Endothelial cell (in vitro differentiated cells): ENCODE measurements around the gene GORASP2. TPM values are rescaled to one million over a fixed set of nuclear protein-coding genes. Genes with fewer than 3 reads are reported as not detected.

ENCODE experiments used
- DNase-seq: peaks from one replicate; pipeline ENCODE4 v3.0.0; 2021; ENCODE audit warnings: low spot score
- H3K27ac Mint-ChIP-seq: one replicate; pipeline ENCODE4 v1.8.0; 2021; ENCODE audit warnings: mixed read lengths, inconsistent platforms; ENCODE audit not compliant: unreplicated experiment
- H3K27me3 Mint-ChIP-seq: one replicate; pipeline ENCODE4 v1.8.0; 2021; ENCODE audit warnings: mild to moderate bottlenecking, moderate library complexity, mixed read lengths, inconsistent platforms; ENCODE audit not compliant: unreplicated experiment
- H3K36me3 Mint-ChIP-seq: one replicate; pipeline ENCODE4 v1.8.0; 2021; ENCODE audit warnings: mild to moderate bottlenecking, low read depth, mixed read lengths, inconsistent platforms; ENCODE audit not compliant: unreplicated experiment
- H3K4me1 Mint-ChIP-seq: one replicate; pipeline ENCODE4 v1.8.0; 2021; ENCODE audit warnings: mild to moderate bottlenecking, mixed read lengths, inconsistent platforms; ENCODE audit not compliant: unreplicated experiment
- H3K4me3 Mint-ChIP-seq: one replicate; pipeline ENCODE4 v1.8.0; 2021; ENCODE audit warnings: mild to moderate bottlenecking, mixed read lengths, inconsistent platforms; ENCODE audit not compliant: unreplicated experiment
- H3K9me3 Mint-ChIP-seq: one replicate; pipeline ENCODE4 v1.8.0; 2021; ENCODE audit warnings: mixed read lengths, inconsistent platforms; ENCODE audit not compliant: unreplicated experiment
- CTCF ChIP-seq: fragments of 200-600 bp; sonication (generic); IDR thresholded peaks from one replicate; pipeline ENCODE4 v1.5.0; 2021; ENCODE audit warnings: antibody characterized with exemption; ENCODE audit not compliant: unreplicated experiment
- total RNA-seq: library from RNA; stranded (reverse); fragmentation: NEBNext Ultra II Directional; extraction: Animal tissue kit (Norgen Biotek cat#: 25700); gene quantifications from one replicate; pipeline ENCODE4 v1.2.1, GENCODE V29; 2021; ENCODE audit not compliant: unreplicated experiment

GORASP2 gene
- total RNA-seq, 1 donor from 2014 or later: 71.9 TPM

- no peak for TF ChIP-seq CTCF
- no peak for DNase-seq
- peaks cover 4% of the 10 kb centered on the region for H3K4me1 Mint-ChIP-seq
- peaks cover 2% of the 10 kb centered on the region for H3K27me3 Mint-ChIP-seq
- peaks cover 35% of the 10 kb centered on the region for H3K36me3 Mint-ChIP-seq
- no peak overlapping the region for H3K4me3 Mint-ChIP-seq
- no peak overlapping the region for H3K27ac Mint-ChIP-seq
- H3K9me3 Mint-ChIP-seq: peaks cover 2% of the 10 kb centered on the region
Measured at GRCh38 chr2:170922634-170923494, 6.2 kb upstream of the GORASP2 start.

- DNase-seq: no peak
- H3K4me3 Mint-ChIP-seq: no peak overlapping the region
- no peak for TF ChIP-seq CTCF
- peaks cover 2% of the 10 kb centered on the region for H3K27me3 Mint-ChIP-seq
- peaks cover 10% of the 10 kb centered on the region for H3K4me1 Mint-ChIP-seq
- no peak overlapping the region for H3K27ac Mint-ChIP-seq
- H3K9me3 Mint-ChIP-seq: no peaks in the 10 kb centered on the region
- H3K36me3 Mint-ChIP-seq: peaks cover 37% of the 10 kb centered on the region
Measured at GRCh38 chr2:170923799-170924198, 5.3 kb upstream of the GORASP2 start.

GRCh38 chr2:170924969-170925368, 4.1 kb upstream of the GORASP2 start:
- Mint-ChIP-seq H3K27ac (no peak overlapping the region), H3K27me3 (peaks cover 2% of the 10 kb centered on the region), H3K4me1 (peaks cover 14% of the 10 kb centered on the region), H3K36me3 (peaks cover 40% of the 10 kb centered on the region), H3K4me3 (no peak overlapping the region), H3K9me3 (no peaks in the 10 kb centered on the region)
- TF ChIP-seq CTCF: no peak
- DNase-seq: no peak

GRCh38 chr2:170925923-170926322, 3.1 kb upstream of the GORASP2 start:
- Mint-ChIP-seq H3K36me3 (peaks cover 42% of the 10 kb centered on the region), H3K27ac (no peak overlapping the region), H3K9me3 (no peaks in the 10 kb centered on the region), H3K27me3 (peaks cover 2% of the 10 kb centered on the region), H3K4me1 (peaks cover 21% of the 10 kb centered on the region), H3K4me3 (no peak overlapping the region)
- TF ChIP-seq CTCF: no peak
- DNase-seq: no peak

- no peak for TF ChIP-seq CTCF
- peaks cover 24% of the 10 kb centered on the region for H3K4me1 Mint-ChIP-seq
- no peak overlapping the region for H3K27ac Mint-ChIP-seq
- DNase-seq: no peak
- H3K9me3 Mint-ChIP-seq: no peaks in the 10 kb centered on the region
- no peak overlapping the region for H3K4me3 Mint-ChIP-seq
- peaks cover 44% of the 10 kb centered on the region for H3K36me3 Mint-ChIP-seq
- peaks cover 2% of the 10 kb centered on the region for H3K27me3 Mint-ChIP-seq
Measured at GRCh38 chr2:170926743-170927297, 2.2 kb upstream of the GORASP2 start.
